Measurements from ENCODE around the gene DET1.
"Not testable (repeated sequence)": the region's sequence is repeated elsewhere in the genome, so short reads cannot be mapped to it uniquely, and the experiment has no call there.

Gene DET1

GRCh38 chr15:88493844-88494243 lies 52.6 kb downstream of the DET1 start:
- no peak for DNase-seq

- DNase-seq = no peak
These were observed 55.3 kb downstream of the DET1 start for GRCh38 chr15:88491158-88491557.

- no peak for DNase-seq
These were observed 56.4 kb downstream of the DET1 start for GRCh38 chr15:88490036-88490435.

- DNase-seq = no peak
These were observed 57.2 kb downstream of the DET1 start for GRCh38 chr15:88489321-88489720.

- DNase-seq = no peak
These were observed 58.5 kb downstream of the DET1 start for GRCh38 chr15:88487796-88488523.

- no peak for DNase-seq
These were observed 59.2 kb downstream of the DET1 start for GRCh38 chr15:88487178-88487795.

GRCh38 chr15:88484682-88485331 lies 61.7 kb downstream of the DET1 start:
- no peak for DNase-seq

- no peak for DNase-seq
These were observed 64.2 kb downstream of the DET1 start for GRCh38 chr15:88482263-88482662.

GRCh38 chr15:88480981-88481380 lies 65.5 kb downstream of the DET1 start:
- DNase-seq = no peak

- no peak for DNase-seq
These were observed 67.3 kb downstream of the DET1 start for GRCh38 chr15:88479169-88479568.

- no peak for DNase-seq
These were observed 68.6 kb downstream of the DET1 start for GRCh38 chr15:88477904-88478303.

GRCh38 chr15:88477126-88477525 lies 69.4 kb downstream of the DET1 start:
- no peak for DNase-seq

GRCh38 chr15:88476635-88477060 lies 69.8 kb downstream of the DET1 start:
- DNase-seq = peak; percentile 7

- DNase-seq = not testable (repeated sequence)
These were observed 72.7 kb downstream of the DET1 start for GRCh38 chr15:88473661-88474293.

- no peak for DNase-seq
These were observed 74.3 kb downstream of the DET1 start for GRCh38 chr15:88472225-88472624.

GRCh38 chr15:88470625-88471372 lies 75.7 kb downstream of the DET1 start:
- no peak for DNase-seq

GRCh38 chr15:88469321-88469720 lies 77.2 kb downstream of the DET1 start:
- no peak for DNase-seq

- DNase-seq = not testable (repeated sequence)
These were observed 77.8 kb downstream of the DET1 start for GRCh38 chr15:88468721-88469120.

- DNase-seq = no peak
These were observed 78.4 kb downstream of the DET1 start for GRCh38 chr15:88467935-88468528.

- DNase-seq = peak; percentile 91
These were observed 79.2 kb downstream of the DET1 start, which contains the start of the genes MRPL46 and MRPS11 for GRCh38 chr15:88467073-88467934. TSS of gene MRPL46 (minus strand) at chr15:88467388. CDS start at chr15:88467377, 11 bp downstream. TSS of gene MRPS11 (plus strand) at chr15:88467708. CDS start at chr15:88467718, 10 bp downstream.

GRCh38 chr15:88465633-88466224 lies 80.8 kb downstream of the DET1 start:
- no peak for DNase-seq

All from effector CD4-positive, alpha-beta T cell (primary cell).